ENCODE measurements around the gene NOM1.
A peak's percentile ranks its signal among the peaks of the same experiment; 100 is the strongest.
"Not testable (repeated sequence)": the region's sequence is repeated elsewhere in the genome, so short reads cannot be mapped to it uniquely, and the experiment has no call there.

The NOM1 gene, protein sequence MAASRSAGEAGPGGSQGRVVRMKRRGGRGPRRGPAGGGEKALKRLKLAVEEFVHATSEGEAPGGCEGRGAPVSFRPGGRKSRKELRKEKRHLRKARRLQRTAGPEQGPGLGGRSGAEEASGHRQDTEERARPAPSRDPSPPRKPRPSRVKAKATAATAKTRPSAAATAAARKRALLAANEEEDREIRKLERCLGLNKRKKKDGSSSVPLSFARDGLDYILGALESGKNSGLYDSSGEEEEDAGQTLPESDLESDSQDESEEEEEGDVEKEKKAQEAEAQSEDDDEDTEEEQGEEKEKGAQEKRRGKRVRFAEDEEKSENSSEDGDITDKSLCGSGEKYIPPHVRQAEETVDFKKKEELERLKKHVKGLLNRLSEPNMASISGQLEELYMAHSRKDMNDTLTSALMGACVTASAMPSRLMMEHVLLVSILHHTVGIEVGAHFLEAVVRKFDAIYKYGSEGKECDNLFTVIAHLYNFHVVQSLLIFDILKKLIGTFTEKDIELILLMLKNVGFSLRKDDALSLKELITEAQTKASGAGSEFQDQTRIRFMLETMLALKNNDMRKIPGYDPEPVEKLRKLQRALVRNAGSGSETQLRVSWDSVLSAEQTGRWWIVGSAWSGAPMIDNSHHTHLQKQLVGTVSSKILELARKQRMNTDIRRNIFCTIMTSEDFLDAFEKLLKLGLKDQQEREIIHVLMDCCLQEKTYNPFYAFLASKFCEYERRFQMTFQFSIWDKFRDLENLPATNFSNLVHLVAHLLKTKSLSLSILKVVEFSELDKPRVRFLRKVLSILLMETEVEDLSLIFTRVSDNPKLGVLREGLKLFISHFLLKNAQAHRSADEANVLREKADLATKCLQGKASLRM

DNA sequence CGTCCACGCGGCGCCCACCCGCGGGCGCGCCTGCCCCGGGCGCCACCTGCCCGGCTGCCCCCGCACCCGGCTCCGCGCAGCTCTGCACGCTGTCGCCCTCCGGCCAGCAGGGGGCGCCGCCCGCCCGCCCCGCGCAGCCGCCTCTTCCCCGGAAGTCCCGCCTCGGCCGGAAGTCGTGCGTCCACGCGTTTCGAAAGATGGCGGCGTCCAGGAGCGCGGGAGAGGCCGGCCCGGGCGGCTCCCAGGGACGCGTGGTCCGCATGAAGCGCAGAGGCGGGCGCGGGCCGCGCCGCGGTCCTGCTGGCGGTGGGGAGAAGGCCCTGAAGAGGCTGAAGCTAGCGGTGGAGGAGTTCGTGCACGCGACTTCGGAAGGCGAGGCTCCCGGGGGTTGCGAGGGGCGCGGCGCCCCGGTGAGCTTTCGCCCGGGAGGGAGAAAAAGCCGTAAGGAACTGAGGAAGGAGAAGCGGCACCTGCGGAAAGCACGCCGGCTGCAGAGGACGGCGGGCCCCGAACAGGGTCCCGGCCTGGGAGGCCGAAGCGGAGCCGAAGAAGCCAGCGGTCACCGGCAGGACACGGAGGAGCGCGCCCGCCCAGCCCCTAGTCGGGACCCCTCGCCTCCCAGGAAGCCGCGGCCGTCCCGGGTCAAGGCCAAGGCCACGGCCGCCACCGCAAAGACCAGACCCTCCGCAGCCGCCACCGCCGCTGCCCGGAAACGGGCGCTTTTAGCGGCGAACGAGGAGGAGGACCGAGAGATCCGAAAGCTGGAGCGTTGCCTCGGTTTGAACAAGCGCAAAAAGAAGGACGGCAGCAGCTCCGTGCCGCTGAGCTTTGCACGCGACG lies at the start of gene NOM1:
TSS of gene NOM1 (plus strand) at position 172 of the 840 bp plus-strand sequence. CDS start at position 198, 26 bp downstream.
- peak; percentile 85 for DNase-seq (ENCODE audit: low read depth)

DNA sequence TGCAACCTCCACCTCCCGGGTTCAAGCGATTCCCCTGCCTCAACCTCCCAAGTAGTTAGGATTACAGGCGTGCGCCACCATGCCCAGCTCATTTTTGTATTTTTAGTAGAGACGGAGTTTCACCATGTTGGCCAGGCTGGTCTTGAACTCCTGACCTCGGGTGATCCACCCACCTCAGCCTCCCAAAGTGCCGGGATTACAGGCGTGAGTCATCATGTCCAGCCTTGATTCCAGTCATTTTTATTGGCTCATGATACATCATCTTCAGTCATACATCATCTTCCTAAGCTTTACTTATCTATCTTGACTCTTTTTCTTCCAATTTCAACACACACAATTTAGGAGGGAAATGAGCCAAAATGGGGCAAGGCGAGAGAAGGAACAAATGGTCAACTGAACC lies 49.4 kb upstream of the NOM1 start:
- not testable (repeated sequence) for DNase-seq (ENCODE audit: low read depth)

DNA sequence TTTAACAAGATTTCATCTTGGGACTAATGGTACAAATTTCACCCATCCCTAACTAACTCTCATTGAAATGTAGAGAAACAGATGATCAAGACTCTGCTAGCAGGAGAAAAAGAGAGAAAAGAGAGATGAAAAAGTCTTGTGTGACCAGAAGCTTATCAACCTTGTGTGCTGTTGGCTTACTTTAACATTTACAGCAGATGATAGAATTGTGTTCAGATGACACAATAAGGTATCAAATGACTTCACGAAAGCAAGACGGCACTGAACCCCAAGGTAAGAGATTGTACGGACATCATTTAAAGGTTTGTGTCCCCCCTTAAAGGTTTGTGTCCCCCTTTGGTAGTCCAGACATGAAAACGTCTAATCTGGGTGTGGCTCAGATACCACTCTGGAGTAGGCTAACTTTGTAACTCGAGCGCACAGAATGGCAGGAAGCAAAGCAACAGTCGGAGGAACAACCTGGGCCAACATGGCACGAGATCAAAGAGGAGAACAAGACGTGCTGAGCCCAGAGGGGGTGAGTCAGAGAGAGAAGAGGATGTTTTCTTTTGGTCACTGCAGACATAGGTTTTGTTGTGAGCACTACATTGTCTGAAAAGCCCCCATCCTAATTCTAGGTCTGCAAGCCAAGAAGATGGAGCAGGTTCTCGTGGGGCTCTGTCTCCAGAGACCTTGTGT lies 46.1 kb upstream of the NOM1 start:
- no peak for DNase-seq (ENCODE audit: low read depth)

DNA sequence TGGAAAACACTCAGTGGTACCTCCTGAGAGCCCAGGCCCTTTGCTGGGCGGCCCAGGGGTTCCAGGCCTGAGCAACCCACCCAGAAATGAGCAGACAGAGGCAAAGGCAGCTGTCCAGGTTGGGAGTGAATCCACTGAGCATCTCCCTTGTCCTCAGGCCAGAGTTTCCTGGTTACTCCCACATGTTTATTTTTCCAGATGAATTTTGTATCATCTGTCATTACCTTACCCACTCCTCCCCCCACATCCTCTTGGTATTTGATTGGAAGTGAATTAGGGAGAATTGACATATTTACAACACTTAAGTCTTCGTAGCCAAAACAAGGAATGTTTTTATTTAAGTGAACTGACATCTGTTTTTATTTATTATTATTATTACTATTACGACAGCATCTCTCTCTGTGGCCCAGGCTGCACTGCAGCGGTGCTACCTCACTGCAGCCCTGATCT lies 43.3 kb upstream of the NOM1 start:
- DNase-seq (ENCODE audit: low read depth) = no peak

DNA sequence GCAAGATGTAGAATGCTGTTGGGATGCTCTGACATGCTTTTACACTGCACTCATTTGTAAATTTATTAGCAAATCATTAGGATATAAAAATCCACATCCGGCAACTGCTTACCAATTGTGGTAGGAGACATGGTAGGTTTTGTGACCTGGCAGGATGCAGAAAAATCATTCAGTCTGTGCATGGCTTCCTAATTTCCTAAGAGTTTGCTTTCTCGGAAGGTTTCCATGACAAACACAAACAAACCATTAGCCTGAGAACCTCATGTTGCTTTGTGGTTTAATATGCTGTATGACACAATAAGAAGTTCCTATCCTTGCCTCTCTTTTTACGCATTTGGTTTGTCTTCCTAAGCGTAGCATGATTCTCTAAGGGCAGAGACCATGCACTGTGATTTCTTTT lies 41.9 kb upstream of the NOM1 start:
- no peak for DNase-seq (ENCODE audit: low read depth)

DNA sequence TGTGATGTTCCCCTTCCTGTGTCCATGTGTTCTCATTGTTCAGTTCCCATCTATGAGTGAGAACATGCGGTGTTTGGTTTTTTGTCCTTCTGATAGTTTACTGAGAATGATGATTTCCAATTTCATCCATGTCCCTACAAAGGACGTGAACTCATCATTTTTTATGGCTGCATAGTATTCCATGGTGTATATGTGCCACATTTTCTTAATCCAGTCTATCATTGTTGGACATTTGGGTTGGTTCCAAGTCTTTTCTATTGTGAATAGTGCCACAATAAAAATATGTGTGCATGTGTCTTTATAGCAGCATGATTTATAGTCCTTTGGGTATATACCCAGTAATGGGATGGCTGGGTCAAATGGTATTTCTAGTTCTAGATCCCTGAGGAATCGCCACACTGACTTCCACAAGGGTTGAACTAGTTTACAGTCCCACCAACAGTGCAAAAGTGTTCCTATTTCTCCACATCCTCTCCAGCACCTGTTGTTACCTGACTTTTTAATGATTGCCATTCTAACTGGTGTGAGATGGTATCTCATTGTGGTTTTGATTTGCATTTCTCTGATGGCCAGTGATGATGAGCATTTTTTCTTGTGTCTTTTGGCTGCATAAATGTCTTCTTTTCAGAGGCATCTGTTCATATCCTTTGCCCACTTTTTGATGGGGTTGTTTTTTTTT lies 39.8 kb upstream of the NOM1 start:
- DNase-seq (ENCODE audit: low read depth) = not testable (repeated sequence)

DNA sequence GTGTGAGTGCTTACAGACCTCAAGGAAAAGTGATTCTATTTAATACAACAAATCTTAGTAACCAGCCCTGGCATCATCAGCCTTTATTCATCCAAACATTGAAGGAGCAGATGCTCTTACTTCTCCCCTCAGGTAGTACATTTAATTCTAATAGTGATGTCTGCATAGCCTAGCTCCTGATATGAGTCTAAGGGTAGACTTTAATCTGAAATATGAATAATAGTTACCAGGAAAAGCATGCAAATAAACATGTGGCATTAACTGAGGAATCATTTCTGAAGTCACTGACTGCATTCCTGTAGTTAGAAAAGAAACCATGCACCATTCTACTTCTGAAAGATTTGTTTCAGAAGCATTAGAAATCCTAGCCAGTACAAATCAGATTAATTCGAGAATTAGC lies 30.9 kb upstream of the NOM1 start:
- no peak for DNase-seq (ENCODE audit: low read depth)

DNA sequence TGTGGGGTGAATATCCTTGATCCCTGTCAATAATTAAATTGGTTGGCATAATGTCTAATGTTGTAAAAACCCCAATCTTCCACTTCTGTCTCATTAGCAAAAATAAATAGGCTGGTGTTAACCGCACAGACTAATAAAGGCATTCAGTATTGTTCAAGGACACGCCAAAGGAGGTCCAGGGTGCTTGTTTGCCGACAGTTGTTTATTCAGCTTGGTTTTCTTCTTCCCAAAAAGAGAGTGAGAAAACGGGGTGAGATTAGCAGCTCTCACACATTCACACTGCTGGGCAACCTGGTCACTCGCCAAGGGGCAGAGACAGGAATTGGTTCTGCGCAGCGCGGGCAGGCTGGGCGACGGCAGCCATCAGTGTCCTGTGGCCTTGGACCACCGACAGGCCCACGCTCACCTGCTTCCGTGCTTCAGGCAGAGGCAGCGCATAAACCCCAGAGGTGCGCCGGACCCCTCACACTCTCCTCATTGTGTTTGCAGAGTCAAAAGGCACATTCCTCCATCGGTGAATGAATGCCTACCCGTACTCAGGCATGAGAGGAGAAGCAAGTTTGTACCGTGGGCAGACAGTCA lies 30.3 kb upstream of the NOM1 start:
- DNase-seq (ENCODE audit: low read depth) = no peak

DNA sequence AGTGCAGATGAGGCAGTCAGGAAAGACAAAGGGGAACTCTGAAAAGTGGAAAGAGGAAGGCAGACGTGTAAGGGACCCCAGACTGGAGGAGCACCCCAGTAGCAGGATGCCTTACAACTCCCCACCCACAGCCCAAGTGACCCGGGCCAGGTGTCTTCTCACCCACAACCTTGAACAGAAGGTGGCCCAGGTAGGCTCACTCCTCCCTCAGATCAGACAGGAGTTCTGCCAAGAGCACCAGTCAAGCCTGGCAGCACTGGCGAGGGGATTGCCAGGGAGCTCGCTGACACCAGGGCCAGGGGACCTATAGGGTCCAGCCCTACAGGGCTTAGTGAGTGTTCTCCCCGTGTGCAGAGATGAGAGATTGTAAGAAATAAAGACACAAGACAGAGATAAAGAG lies 29.4 kb upstream of the NOM1 start:
- no peak for DNase-seq (ENCODE audit: low read depth)

DNA sequence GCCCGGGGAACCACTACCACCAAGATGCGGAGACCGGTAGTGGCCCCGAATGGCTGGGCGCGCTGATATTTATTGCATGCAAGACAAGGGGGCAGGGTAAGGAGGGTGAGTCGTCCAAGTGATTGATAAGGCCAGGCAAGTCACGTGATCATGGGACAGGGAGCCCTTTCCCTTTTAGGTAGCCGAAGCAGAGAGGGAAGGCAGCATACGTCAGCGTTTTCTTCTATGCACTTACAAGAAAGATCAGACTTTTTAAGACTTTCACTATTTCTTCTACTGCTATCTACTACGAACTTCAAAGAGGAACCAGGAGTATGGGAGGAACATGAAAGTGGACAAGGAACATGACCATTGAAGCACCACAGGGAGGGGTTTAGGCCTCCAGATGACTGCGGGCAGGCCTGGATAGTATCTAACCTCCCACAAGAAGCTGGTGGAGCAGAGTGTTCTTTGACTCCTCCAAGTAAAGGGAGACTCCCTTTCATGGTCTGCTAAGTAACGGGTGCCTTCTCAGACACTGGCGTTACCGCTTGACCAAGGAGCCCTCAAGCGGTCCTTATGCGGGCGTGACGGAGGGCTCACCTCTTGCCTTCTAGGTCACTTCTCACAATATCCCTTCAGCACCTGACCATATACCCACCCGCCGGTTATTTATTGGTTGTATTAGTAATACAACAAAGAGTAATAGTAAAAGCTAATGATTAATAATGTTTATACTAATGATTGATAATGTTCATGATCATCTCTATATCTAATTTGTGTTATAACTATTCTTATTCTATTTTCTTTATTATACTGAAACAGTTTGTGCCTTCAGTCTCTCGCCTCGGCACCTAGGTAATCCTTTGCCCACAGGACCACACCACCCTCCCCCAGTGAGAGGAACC lies 28.8 kb upstream of the NOM1 start:
- not testable (repeated sequence) for DNase-seq (ENCODE audit: low read depth)

DNA sequence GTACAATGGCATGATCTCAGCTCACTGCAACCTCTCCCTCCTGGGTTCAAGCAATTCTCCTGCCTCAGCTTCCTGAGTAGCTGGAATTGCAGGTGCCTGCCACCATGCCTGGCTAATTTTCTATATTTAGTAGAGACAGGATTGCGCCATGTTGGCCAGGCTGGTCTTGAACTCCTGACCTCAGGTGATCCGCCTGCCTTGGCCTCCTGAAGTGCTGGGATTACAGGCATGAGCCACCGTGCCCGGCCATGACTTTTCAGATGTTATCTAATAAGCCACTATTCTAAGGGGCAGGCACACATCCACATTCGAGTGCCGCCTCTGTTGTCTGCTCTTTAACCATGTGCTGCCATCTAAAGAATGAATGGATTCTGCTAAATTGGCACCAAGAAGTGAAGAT lies 27.2 kb upstream of the NOM1 start:
- DNase-seq (ENCODE audit: low read depth) = not testable (repeated sequence)

DNA sequence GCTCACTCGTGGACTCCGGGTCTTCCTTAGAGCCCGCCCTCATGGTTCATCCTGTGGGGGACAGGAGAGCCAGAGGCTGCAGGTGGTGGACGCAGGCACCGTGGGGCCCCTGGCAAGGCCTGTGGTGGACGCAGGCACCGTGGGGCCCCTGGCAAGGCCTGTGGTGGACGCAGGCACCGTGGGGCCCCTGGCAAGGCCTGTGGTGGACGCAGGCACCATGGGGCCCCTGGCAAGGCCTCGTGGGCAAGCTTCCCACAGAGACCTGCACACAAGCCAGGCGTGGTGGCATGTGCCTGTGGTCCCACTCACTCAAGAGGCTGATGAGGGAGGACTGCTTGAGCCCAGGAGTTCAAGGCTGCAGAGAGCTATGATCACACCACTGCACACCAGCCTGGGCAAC lies 23.7 kb upstream of the NOM1 start:
- not testable (repeated sequence) for DNase-seq (ENCODE audit: low read depth)

DNA sequence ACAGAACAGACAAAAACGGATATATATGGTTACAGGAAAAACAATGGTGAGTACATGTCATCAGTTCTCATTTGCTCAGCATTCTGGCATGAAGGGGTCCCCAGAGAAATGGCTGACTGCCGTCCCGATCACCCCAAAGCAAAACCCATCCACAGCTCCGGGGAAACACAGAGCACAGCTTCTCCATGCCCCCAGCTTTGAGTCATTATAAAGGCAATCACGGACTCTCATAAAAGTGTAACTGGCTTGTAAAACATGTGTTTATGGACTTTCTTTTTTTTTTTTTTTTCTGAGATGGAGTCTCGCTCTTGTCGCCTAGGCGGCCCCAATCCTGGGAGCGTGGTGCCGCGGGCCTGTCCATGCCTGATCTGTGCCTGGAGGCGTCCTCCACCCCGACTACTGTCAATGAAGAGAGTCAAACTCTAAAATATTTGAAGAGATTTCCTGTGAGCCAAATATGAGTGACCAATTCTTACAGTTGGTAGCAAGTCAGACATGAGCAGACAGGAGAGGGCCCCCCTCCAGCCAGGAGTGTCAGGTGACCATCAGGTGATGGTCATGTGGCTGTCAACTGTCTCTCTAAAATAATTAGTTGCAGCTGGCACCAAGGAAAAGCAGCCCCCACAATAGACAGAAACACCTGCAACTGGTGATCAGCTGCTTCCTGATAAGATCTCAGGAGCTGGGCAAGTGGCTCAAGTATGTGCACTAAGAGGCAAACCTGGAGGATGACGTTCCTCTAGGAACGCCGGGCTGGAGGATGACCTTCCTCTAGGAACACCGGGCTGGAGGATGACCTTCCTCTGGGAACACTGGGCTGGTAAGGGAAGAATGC lies 21.7 kb upstream of the NOM1 start:
- DNase-seq (ENCODE audit: low read depth) = no peak

DNA sequence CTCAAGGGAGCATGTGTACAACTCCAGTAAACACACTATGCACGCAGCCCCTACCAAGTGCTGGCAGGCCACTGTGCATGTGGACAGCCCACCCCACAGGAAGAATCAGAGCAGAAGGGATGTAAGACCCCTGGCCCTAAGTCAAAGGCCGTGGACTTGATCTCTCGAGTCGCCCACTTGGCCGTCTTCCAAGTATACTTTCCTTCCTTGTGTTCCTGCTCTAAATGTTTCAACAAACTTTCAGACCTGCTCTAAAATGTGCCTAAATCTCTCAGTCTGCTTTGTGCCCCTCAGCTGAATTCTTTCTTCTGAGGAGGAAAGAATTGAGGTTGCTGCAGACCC lies 21.1 kb upstream of the NOM1 start:
- DNase-seq (ENCODE audit: low read depth) = no peak

DNA sequence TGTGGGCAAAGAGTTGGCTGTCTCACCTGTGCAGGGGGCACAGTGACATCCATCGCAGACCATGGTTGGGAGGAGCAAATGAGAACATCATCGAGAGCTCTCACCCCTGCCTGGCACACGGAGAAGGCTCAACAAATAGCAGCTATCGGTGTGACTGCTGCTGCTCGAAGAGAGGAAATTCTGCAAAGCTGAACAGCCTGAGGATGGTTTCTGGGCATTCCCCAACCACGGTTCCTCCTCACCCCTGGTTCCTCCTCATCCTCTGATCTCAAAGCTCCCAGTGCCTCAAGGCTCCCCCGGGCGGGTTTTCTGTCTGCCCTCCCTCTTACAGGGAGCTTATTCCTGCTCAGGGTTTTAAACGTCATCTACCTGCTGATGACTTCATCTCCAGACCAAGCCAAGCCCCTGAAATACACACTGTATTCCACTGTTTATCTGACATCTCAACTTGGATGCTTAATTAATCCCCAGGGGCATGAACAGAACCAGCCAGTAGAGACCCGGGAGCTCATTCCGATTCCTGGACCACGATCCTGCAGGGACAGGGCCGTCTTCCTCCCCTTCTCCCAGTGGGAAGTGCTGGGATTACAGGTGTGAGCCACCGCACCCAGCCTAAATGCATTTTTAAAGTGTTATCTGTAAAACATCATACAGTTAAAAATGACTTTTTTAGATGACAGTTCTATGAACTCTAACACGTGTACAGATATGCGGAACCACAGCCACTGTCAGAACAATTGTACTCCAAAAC lies 19.5 kb upstream of the NOM1 start:
- no peak for DNase-seq (ENCODE audit: low read depth)

DNA sequence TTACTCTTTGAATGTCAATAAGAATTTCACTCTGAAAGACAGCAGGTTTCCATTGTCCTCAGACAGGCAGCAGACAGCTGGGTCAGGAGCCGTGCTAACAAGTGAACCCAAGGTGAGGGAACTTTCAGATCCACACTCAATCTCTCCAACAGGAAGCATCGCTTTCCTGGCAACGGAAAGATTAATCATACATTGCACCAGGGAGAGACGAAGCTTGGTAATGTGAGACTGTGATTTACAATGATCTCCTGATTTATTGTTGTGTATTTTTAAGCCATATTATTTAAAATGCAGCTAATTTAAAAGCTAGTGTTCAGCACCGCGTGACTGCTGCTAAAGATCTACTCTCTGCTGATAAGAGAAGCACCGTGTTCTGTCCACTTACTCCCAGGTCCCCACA lies 17.5 kb upstream of the NOM1 start:
- no peak for DNase-seq (ENCODE audit: low read depth)

DNA sequence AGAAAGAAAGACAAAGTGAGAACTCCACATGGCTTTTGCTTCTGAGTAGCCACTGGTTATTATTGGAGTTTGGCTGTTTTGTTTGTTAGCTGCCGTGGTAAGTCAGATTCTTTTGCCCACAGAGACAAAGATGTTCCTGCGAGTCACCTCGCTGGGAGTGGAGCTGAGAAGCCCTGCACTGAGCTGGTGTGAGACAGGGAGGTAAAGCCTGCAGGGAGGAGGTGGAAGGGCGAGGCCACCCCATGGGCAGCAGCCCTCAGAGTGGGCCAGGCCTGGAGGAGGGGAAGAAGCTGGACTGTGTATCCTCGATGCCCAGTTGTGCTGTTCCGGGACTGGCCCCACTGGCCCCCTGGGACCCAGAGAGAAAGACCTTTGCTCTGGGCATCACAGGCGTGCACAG lies 14.3 kb upstream of the NOM1 start:
- no peak for DNase-seq (ENCODE audit: low read depth)

DNA sequence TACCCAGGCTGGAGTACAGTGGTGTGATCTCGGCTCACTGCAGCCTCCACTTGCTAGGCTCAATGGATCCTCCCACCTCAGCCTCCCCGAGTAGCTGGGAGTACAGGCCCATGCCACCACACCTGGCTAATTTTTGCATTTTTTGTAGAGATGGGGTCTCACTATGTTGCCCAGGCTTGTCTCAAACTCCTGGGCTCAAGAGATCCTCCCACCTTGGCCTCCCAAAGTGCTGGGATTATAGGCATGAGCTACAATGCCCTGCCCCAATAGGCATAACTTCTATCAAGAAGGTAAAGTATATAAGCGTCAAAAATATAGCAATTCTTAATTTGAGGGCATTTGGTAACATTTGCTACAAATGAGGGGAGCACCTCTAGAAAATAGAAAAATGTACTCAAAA lies 12.7 kb upstream of the NOM1 start:
- not testable (repeated sequence) for DNase-seq (ENCODE audit: low read depth)

Measured in stimulated activated CD8-positive, alpha-beta memory T cell treated with anti-CD3 and anti-CD28 coated beads, Interleukin-4, amount 100 ng/mL, for 24 hours (primary cell).